GM21381 (cell line): ENCODE data around the gene CDH18.

Experiments
- ATAC-seq: cut with Tn5 transposase; IDR thresholded peaks from one replicate; pipeline ENCODE4 v1.9.1; 2021; ENCODE audit warnings: mild to moderate bottlenecking, moderate library complexity; ENCODE audit not compliant: unreplicated experiment

Gene CDH18

DNA sequence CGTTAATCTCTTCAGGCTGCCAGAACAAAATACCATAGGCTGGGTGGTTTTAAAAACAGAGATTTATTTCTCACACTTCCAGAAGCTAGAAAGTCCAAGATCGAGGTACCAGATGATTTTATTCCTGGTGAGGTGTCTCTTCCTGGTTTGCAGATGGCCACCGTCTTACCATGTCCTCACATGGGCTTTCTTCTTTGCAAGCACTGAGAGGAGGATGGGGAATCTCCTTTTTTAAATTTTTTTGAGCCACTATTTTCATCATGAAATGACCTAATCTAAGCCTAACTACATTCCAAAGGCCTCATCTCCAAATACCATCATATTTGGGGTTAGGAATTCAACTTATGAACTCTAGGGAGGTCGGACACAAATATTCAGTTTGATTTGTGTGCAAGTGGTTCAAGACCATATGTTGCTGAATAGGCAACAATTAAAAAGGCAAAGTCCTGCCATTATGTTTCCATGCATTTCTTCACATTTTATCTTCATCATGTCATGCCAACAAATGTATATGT is 371.2 kb downstream of the CDH18 start:
- no peak for ATAC-seq

DNA sequence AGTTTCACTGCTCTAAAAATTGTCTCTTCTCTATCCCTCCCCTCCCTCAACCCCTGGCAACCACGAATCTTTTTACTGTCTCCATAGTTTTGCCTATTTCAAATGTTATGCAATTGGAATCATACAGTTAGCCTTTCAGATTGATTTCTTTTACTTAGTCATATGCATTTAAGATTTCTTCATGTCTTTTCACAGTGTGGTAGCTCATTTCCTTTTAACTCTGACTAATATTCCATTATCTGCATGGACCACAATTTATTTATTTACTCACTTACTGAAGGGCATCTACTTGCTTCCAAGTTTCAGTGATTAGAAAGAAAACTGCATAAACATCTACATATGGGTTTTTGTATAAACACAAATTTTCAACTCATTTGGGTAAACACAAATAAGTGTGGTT is 372.3 kb downstream of the CDH18 start:
- ATAC-seq: no peak

DNA sequence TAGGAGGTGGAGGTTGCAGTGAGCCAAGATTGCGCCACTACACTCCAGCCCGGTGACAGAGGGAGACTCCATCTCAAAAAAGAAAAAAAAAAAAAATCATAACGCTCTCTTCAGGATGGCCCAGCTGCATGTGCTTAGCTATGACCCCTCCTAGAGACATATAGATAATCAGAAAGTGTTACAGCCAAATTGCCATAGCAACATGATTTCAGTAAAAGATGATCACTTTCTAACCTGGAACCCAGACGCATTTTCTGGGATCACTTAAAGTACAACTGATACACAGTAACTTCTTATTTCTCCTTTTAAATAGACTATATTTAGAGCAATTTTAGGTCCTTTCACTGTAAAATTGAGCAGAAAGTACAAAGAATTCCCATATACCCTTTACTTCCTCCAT is 372.9 kb downstream of the CDH18 start:
- no peak for ATAC-seq

DNA sequence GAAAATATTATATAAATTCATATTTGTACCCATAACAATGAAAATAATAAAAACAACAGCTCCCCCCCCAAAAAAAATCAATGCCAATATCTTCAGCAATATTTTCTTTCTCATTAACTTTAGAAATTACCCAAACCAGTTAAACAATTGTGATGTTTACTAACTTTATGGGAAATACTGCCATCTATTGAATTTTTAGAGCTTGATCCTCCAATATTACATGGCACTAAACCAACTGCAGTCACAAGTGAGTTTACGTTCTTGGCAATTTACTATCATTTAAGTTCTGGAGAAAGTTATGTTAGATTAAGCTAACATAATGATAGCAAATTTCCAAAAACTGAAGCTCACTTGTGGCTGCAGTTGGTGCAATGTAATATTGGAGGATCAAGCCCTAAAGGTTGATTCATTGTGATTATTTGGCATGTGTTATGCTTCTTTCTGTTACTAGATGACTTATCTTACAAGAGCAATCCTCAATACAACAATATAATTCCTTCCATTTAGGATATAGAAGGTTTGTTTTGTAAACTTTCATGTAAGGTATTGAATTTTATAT is 379.5 kb downstream of the CDH18 start:
- no peak for ATAC-seq

DNA sequence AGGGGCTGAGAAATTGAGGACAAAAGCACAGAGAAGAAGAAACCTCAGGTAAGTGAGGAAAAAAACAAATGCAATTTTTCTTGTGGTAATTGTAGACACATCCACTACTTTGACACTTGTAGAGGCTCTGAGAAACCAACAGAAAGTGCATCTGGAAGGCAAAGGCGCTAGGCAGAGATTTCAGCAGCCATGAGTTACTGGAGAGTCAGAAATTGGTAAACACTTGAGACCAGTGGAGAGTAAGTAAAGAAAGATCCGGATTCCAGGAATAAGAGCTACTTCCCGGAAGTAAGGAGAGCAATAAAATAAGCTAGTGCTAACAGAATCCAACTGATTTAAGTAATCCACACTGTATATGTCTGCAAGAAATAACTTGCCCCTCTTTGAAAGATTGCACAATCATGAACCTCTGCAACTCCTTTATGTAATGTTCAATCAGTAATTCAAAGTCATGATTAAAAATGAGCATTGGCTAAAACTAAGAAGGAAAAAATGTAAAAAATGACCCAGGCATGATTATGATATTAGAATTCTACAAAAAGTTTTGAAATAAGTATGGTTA is 382.1 kb downstream of the CDH18 start:
- no peak for ATAC-seq

DNA sequence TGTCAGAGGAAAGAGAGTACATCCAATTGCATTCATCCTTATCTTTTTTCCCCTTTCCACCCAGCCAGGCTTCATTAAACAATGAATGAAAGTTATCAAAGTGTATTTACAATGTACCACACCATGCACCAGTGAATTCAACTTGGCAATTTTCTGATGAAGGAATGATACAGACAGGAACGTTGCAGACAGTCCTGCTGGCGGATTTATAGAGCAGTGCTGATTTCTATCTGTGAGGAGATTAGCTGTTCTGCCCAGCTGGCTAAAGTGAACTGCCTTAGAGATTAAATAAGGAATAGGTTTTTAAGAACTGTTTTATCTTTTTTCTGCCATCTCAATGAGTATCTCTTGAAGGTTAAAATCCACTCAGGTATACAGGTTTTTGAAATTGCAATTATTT is 403.9 kb downstream of the CDH18 start:
- ATAC-seq: no peak

DNA sequence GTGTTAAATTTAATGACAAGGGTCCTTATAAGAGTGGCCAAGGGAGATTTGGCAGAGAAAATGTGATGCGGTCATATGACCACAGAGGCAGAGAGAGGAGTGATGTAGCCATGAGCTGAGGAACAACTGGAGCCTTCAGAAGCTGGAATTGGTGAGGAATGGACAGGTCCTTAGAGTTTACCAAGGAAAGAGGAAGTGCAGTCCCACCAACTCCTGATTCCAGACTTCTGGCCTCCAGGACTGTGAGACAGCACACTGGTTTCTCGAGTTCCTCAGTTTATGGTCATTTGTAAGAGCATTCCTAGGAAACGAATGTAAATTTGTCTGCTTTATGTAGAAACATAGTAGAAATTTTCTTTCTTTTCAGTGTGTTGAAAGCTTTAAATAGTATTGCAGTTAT is 410.1 kb downstream of the CDH18 start:
- ATAC-seq: no peak

DNA sequence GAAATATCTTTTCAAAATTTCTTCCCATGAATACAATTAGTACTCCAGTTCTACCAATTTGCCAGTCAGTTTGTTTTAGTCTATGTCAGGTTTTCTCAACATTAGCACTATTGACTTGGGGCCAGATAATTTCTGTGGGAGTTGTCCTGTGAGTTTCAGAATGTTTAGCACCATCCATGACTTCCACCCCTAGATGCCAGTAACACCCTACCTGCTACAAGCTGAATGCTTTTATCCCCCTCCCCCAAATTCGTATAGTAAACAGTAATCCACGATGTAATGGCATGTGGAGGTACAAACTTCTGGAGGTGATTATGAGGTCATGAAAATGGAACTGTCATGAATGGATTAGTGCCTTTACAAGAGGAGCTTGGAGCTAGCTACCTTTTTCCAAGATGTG is 420.0 kb downstream of the CDH18 start:
- ATAC-seq: no peak

DNA sequence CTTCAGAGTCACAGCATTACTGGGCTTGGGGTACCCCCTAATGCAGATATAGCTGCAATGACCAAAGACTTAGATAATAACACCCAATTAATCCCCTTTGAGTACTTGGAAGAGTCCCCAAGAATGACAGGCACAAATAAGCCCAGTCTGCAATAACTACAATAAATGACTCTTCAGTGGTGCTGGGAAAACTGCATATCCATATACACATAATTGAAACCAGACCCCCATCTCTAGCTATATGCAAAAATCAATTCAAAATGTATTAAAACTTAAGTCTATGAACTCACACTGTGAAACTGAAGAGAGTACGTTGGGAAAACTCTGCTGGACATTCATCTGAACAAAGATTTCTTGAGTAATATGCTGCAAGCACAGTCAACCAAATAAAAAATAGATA is 422.5 kb downstream of the CDH18 start:
- no peak for ATAC-seq

DNA sequence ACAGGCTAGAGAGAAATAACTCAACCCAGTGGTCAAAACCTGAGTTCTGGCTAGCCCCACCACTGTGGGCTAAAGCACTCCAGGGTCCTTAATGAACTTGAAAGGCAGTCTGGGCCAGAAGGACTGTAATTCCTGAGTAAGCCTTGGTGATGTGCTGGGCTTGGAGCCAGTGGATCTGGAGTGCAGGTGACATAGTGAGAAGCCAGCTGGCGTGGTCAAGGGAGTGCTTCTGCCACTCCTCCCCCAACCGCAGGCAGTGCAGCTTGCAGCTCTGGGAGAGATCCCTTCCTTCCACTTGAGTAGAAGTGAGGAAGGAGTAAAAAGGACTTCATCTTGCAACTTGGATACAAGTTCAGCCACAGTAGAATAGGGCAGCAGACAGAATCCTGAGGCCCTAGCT is 424.0 kb downstream of the CDH18 start:
- no peak for ATAC-seq

DNA sequence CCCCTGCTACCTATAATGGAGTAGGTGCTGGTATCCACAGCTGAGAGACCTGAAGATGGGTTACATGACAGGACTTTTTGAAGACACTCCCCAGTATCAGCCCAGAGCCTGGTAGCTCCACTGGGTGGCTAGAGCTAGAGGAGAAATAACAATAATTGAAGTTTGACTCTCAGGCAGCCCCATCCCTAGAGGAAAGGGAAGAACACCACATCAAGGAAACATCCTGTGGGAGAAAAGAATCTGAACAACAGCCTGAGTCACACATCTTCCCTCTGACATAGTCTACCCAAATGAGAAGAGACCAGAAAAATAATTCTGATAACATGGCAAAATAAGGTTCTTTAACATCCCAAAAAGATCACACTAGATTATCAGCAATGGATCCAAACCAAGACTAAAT is 432.1 kb downstream of the CDH18 start:
- no peak for ATAC-seq

DNA sequence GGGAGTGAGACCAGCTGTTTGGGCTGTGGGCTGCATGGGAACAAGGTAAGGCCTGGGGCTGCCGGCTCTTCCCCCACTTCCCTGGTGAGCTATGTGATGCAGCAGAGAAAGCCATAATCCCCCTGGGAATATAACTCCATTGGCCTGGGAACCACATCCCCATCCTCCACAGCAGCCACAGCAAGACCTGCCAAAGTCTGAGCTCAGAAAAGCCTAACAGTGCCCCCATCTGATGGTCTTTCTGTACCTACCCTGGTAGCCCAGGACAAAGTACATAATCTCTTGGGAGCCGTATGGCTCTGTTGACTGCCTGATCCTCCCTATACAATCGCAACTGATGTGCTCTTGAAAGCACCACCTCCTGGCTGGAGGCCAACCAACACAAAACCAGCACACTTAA is 432.6 kb downstream of the CDH18 start:
- no peak for ATAC-seq

DNA sequence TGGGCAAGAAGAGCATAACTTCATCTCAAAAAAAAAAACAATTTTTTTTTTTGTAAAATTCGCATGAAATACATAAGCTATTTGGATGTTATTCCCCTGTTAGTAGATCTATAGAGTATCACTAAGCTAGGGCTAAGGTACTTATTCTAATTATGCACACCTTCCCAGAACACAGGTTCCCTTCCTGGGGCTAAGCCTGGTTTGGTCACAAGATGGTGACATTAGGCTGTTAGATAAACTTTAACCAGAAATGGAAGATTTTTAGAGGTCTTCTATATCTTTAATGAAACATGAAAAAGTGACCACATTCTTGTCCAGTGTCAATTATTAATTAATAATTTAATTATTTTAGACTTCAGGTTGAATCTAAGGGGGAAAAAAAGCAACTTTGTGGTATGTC is 433.5 kb downstream of the CDH18 start:
- no peak for ATAC-seq

DNA sequence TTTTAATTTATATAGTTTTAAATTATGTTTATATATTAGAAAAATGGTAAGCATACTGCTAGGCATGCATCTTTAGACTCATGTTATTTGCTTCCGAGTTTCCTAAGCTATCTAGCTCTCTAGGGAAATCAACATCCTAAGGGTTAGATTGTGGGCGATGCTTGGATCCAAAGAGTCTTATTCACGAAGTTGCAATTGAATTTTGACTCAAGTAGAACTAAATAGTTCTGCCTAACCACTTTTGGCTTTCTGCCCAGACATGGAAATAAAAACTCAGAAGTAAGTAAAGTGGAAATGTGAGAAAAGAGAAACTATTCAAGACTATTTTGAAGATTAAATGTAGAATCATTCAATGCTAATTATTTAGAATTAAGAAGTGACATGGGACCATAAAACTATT is 440.4 kb downstream of the CDH18 start:
- ATAC-seq: no peak

DNA sequence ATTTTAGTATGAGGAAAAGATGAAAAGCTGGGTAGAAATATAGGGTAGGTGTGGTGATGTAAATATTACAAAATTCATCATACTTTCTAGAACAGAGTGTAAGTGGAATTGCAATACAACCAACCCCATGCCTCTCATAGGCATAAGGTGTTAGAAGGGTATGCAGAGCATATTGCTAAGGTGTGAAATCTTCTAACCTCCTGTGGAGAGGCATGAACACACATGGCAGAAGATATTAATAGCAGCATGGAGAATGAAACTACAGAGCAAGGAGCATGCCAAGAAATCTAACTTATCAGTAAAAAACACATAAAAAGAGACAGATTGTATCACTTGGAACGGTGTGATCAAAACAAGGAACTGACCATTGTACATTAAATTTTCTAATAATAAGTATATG is 441.5 kb downstream of the CDH18 start:
- no peak for ATAC-seq

DNA sequence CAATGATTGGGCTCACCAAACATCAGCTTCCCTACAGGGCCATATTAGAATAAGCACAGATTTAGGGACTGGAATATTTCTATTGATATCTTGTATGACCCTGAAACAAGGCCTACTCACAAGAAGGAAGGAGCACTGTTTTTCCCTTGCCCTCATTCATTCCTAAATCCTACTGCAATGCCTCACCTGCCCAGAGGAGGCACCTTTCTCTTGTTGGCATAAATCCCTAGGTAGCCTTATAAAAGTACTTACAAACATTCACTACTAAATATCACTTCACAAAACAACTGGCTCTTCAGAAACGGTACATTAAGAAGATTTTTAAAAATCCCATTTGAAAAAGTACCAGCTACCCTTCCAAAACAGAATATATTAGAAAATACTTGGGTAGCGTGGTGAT is 449.4 kb downstream of the CDH18 start:
- no peak for ATAC-seq

DNA sequence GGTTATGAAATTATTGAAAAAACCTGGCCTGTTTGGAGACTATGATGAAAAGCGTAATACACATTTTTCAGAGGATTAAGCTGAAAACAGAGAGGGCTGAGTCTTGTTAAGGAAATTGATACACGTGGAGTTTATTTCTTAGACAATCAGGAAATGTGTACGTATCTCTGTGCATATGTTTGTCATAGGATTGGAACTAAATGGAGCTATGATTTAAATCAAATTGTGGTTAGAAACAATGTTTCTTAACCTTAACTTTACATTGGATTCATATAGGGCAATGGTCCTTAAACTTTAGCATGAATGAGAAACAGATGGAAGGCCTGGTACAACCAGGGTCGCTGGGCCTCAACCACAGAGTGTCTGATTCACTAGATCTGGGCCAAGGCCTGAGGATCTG is 451.6 kb downstream of the CDH18 start:
- no peak for ATAC-seq

DNA sequence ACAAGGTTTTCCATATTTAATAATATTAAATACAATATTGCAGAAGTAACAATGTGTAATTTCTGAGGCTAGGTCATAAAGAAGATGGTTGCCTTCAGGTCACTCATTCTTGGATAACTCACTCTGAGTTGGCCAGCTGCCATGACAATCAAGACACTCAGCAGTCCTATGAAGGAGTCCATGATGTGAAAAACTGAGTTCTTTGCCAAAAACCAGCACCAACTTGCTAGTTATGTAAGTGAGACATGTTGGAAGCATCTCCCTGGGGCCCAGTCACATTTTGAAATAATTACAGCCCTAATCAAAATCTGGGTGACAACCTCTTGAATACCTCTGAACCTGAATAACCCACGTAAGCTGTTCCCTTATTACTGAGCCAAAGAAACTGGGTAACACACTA is 453.2 kb downstream of the CDH18 start:
- no peak for ATAC-seq

DNA sequence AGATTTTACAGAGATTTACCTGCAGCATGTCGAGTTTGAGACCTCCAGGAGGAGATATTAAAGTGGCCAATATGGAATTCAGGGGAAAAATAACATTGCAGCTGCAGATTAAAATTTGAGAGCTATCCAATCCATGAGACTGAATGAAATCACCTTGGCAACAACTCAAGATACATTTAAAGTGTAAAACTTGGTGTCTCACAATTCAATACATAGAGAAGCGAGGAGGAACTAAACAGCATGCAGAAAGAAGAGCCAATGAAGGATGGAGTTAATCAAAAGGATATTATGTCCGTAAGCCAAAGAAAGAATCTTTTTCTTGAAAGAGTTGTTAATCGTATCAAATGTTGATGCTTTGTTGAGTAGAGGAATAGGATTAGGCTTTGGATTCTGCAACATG is 455.1 kb downstream of the CDH18 start:
- ATAC-seq: no peak

DNA sequence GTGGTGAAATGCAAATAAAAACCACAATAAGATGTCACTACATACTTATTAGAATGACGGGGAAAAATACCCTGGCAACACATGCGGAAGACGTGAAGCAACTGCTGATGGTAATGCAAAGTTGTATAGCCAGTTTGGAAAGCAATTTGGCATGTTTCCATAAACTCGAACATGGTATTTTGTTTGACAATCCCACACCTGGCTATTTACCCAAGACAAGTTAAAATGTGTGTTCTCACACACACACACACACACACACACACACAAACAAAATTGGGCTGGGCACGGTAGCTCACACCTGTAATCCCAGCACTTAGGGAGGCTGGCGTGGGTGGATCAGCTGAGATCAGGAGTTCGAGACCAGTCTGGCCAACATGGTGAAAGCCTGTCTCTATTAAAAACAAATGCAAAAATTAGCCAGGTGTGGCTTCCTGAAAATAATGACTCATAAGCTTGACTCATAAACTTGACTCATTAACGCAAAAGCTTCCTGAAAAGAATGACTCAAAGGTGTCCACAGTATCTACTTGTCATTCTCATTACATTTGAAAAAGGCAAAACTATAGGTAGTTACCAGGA is 456.5 kb downstream of the CDH18 start:
- no peak for ATAC-seq

DNA sequence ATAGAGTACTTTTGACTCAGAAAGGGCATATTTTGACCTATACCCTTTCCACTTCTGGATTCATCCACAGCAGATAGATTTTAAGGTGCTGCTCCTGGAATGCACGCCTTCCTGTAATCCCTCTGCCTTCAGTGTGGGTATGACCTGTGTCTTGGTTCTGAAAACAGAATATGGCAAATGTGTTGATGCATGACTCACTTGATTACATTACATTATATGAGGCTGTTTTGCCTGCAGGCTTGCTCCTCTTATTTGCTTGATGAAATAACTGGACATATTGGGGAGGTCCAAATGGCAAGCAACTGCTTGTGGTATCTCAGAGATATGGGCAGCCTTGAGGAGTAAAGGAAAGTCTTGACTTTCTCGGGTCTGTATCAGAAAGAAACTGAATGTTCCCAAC is 468.6 kb downstream of the CDH18 start:
- no peak for ATAC-seq

DNA sequence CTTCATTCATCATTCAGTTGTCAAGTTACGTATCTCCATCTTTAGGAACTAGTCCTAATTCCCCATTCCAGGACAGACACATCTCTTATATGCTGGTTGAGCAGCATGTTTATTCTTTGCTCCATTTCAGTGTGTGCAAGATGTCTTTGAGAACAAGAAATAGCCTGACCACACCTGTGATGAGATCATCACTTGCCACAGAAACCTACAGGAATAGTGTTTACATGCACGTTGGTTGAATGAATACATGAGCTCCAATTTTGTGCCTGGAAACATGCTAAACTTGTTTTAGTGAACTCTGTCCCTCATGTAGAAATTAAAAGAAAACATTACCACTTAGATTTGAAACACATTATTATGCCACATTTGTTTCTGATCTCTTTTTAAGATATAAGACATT is 489.1 kb downstream of the CDH18 start:
- ATAC-seq: no peak

DNA sequence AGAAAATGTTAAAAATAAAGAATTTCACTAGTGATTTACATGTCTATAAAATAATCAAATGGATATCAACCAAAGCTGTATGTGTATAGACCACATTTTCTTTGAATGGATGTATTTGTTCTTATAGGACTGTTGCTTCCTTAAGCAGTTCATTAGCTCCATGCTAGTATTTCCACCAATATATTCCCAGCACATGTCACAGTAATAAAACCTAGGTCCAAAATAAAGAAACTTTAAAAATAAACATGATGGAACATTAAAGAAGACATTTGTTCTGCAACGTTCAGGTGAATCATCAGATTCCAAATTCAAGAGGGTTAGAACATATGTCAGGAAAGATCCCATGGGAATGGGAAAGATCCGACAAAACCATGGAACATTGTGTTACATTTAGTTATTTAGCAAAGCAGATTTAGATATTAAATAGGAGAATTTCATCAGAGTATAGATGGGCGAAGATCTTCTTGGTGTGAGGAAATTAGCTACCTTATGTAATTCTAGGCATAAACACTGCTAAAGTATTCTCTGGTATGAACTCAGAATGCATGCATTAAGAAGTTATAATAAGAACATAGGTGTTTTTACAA is 490.7 kb downstream of the CDH18 start:
- no peak for ATAC-seq
